ENCODE measurements around the gene P3H3. TPM values are rescaled to one million over a fixed set of nuclear protein-coding genes. Genes with fewer than 3 reads are reported as not detected.

Gene P3H3
- polyA plus RNA-seq, 1 donor (not counting 4 experiments of a cell fraction or from before 2014, with no cell fraction given) = 3.9 TPM

- H3K9me3 ChIP-seq (ENCODE audit: control insufficient read depth, low read depth, low read length) = no peaks in the 10 kb centered on the region
- H4K20me1 ChIP-seq (ENCODE audit: control insufficient read depth, extremely low read depth, insufficient read depth, low read length) = peaks cover 25% of the 10 kb centered on the region
- TF ChIP-seq, protein P1, sequence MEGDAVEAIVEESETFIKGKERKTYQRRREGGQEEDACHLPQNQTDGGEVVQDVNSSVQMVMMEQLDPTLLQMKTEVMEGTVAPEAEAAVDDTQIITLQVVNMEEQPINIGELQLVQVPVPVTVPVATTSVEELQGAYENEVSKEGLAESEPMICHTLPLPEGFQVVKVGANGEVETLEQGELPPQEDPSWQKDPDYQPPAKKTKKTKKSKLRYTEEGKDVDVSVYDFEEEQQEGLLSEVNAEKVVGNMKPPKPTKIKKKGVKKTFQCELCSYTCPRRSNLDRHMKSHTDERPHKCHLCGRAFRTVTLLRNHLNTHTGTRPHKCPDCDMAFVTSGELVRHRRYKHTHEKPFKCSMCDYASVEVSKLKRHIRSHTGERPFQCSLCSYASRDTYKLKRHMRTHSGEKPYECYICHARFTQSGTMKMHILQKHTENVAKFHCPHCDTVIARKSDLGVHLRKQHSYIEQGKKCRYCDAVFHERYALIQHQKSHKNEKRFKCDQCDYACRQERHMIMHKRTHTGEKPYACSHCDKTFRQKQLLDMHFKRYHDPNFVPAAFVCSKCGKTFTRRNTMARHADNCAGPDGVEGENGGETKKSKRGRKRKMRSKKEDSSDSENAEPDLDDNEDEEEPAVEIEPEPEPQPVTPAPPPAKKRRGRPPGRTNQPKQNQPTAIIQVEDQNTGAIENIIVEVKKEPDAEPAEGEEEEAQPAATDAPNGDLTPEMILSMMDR (optimal IDR thresholded peaks at IDR 0.05 in 1 of 3, IDR thresholded peaks at IDR 0.05 in 1 of 3, conservative IDR thresholded peaks at IDR 0.05 in 1 of 3; ENCODE audit: extremely low read depth in 1 of 3, insufficient read depth in 2 of 3, low read length in 3 of 3) = no peak
- no peak for TF ChIP-seq EZH2 (IDR thresholded peaks at IDR 0.05; ENCODE audit: low read length)
- H3K4me1 ChIP-seq (ENCODE audit: control insufficient read depth, extremely low read depth, insufficient read depth, low read length) = peaks cover 45% of the 10 kb centered on the region
- dilution Hi-C loops (cut with MboI; ENCODE audit: extremely low pct_ligation_motif_present, low sequenced_read_pairs) = no loop called here
- no peak overlapping the region for H3K9ac ChIP-seq (ENCODE audit: control insufficient read depth, extremely low read depth, insufficient read depth, low read length)
- no peak for FAIRE-seq
- H3K79me2 ChIP-seq (ENCODE audit: control insufficient read depth, insufficient read depth, low read length) = peaks cover 44% of the 10 kb centered on the region
- peak overlapping the region; percentile 76 to 92 (median 80) for H3K4me3 ChIP-seq (ENCODE audit: control insufficient read depth in 2 of 3, extremely low read depth in 1 of 3, insufficient read depth in 2 of 3, low read depth in 1 of 3, low read length in 3 of 3)
- H3K9me1 ChIP-seq (ENCODE audit: control insufficient read depth, extremely low read depth, insufficient read depth, low read length) = no peaks in the 10 kb centered on the region
- H3K4me2 ChIP-seq (ENCODE audit: control insufficient read depth, extremely low read depth, insufficient read depth, low read depth, low read length) = peak overlapping the region; percentile 98
- H3K27me3 ChIP-seq (ENCODE audit: control insufficient read depth, extremely low read depth, insufficient read depth, low read length) = no peaks in the 10 kb centered on the region
- DNase-seq (ENCODE audit: low read depth, low spot score) = no peak
- peak overlapping the region; percentile 26 for H3K27ac ChIP-seq (ENCODE audit: control insufficient read depth, insufficient read depth, low read length)
- peaks cover 14 to 20% of the 10 kb centered on the region in 2 experiments for H3K36me3 ChIP-seq (ENCODE audit: control insufficient read depth in 2 of 2, extremely low read depth in 1 of 2, insufficient read depth in 2 of 2, low read length in 2 of 2)
- H2AFZ ChIP-seq (ENCODE audit: control insufficient read depth, low read length) = no peak overlapping the region
Observed at GRCh38 chr12:6871052-6871957, 43.1 kb downstream of the P3H3 start.

- H3K36me3 ChIP-seq (ENCODE audit: control insufficient read depth in 2 of 2, extremely low read depth in 1 of 2, insufficient read depth in 2 of 2, low read length in 2 of 2) = peaks cover 14 to 20% of the 10 kb centered on the region in 2 experiments
- H3K27me3 ChIP-seq (ENCODE audit: control insufficient read depth, extremely low read depth, insufficient read depth, low read length) = no peaks in the 10 kb centered on the region
- H3K9ac ChIP-seq (ENCODE audit: control insufficient read depth, extremely low read depth, insufficient read depth, low read length) = peak overlapping the region; percentile 90
- H3K79me2 ChIP-seq (ENCODE audit: control insufficient read depth, insufficient read depth, low read length) = peaks cover 43% of the 10 kb centered on the region
- no peak for FAIRE-seq
- TF ChIP-seq, protein P1 (optimal IDR thresholded peaks at IDR 0.05 in 1 of 3, IDR thresholded peaks at IDR 0.05 in 1 of 3, conservative IDR thresholded peaks at IDR 0.05 in 1 of 3; ENCODE audit: extremely low read depth in 1 of 3, insufficient read depth in 2 of 3, low read length in 3 of 3) = peak; percentile 81 to 99 (median 99)
- no peak for TF ChIP-seq EZH2 (IDR thresholded peaks at IDR 0.05; ENCODE audit: low read length)
- H3K4me1 ChIP-seq (ENCODE audit: control insufficient read depth, extremely low read depth, insufficient read depth, low read length) = peaks cover 37% of the 10 kb centered on the region
- peak overlapping the region; percentile 56 for H2AFZ ChIP-seq (ENCODE audit: control insufficient read depth, low read length)
- H3K4me2 ChIP-seq (ENCODE audit: control insufficient read depth, extremely low read depth, insufficient read depth, low read depth, low read length) = peak overlapping the region; percentile 98
- peak overlapping the region; percentile 63 for H3K27ac ChIP-seq (ENCODE audit: control insufficient read depth, insufficient read depth, low read length)
- peak overlapping the region; percentile 76 to 92 (median 80) for H3K4me3 ChIP-seq (ENCODE audit: control insufficient read depth in 2 of 3, extremely low read depth in 1 of 3, insufficient read depth in 2 of 3, low read depth in 1 of 3, low read length in 3 of 3)
- H3K9me3 ChIP-seq (ENCODE audit: control insufficient read depth, low read depth, low read length) = no peaks in the 10 kb centered on the region
- dilution Hi-C loops (cut with MboI; ENCODE audit: extremely low pct_ligation_motif_present, low sequenced_read_pairs) = no loop called here
- no peak for DNase-seq (ENCODE audit: low read depth, low spot score)
- no peaks in the 10 kb centered on the region for H3K9me1 ChIP-seq (ENCODE audit: control insufficient read depth, extremely low read depth, insufficient read depth, low read length)
- peaks cover 25% of the 10 kb centered on the region for H4K20me1 ChIP-seq (ENCODE audit: control insufficient read depth, extremely low read depth, insufficient read depth, low read length)
Observed at GRCh38 chr12:6872073-6873048, 44.2 kb downstream of the P3H3 start.

Measured in keratinocyte (primary cell).